GM21528 (cell line): ENCODE measurements around the gene ID3.

ENCODE experiments used
- ATAC-seq: cut with Tn5 transposase; IDR thresholded peaks from one replicate; pipeline ENCODE4 v1.9.1; 2021; ENCODE audit warnings: mild to moderate bottlenecking, moderate library complexity; ENCODE audit not compliant: unreplicated experiment, low FRiP score

The ID3 gene

GRCh38 chr1:23529146-23530086 lies 29.9 kb downstream of the ID3 start:
- no peak for ATAC-seq

GRCh38 chr1:23528250-23528978 lies 30.9 kb downstream of the ID3 start:
- peak; percentile 40 for ATAC-seq

GRCh38 chr1:23527900-23528249 lies 31.4 kb downstream of the ID3 start:
- no peak for ATAC-seq

GRCh38 chr1:23527366-23527765 lies 31.9 kb downstream of the ID3 start:
- ATAC-seq, result no peak

- no peak for ATAC-seq
Measured at GRCh38 chr1:23526329-23527041, 32.8 kb downstream of the ID3 start.

DNA sequence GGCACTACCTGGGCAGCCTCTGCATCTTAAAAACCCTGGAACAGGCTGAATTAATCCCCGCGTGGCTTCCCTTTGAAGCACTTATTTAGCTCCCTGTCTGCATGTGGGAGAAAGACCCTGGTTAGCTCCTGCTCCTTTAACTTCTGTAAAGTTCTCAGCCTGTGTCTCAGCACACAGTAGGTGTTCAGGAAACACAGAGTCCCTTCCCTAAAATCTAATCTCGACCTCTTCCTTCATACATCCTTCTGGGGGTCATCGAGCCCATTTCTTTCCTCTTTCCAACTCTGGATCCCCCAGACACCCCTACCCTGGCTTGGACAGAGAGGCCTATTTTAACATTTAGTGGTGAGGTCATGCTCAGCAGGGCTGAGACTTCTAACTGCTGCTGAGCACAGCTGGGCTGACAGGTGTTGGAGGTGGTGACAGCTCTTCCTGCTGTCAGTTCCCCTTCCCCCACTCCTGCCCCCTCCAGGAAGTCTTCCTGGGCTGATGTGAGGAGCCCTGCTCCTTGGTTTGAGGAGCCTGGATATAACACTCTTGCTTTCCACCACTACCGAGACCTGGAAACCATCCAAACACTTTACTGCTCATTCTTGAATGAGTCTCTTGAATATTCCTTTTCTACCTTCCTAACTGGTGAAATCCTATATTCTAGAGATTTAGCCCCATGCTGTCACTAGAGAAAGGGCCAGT lies 33.6 kb downstream of the ID3 start:
- no peak for ATAC-seq

GRCh38 chr1:23524716-23525401 lies 34.4 kb downstream of the ID3 start:
- no peak for ATAC-seq

DNA sequence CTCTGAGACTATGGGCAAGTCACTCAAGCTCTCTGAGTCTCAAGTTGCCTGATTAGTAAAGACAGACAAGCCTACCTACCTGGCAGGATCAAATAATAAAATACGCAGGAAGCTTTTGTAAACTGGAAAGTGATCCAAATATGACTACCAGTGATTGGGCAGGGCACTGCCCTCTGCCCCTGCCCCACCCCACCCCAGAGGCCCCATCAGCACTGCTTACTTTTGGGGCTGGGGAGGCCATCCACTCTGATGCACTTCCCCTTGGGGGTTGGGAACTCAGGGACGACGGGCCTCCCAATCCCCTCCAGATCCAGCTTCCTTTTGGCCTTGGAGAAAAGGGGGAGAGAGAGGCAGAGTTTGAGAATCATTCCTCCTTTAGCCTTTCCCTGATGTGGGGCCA lies 35.1 kb downstream of the ID3 start:
- ATAC-seq, result no peak

GRCh38 chr1:23522244-23522982 lies 36.9 kb downstream of the ID3 start:
- ATAC-seq, result no peak

DNA sequence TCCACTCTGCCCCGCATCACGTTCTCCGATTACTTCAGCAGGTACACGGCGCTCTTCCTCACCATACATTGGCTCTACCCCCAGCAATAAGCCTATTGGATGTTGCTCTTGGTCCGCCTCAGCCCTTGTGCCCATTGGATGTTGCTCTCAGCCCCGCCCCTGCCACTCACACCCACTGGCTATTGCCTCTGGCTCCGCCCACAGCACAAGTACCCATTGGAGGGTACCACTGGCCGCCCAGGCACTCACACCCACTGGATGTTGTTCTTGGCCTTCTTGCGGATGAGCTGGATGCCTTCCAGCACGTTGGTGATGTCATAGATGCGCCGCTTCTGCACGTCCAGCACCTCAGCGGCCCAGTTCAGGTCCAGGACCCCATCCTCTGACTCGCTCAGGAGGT lies 37.7 kb downstream of the ID3 start:
- no peak for ATAC-seq

GRCh38 chr1:23517581-23517980 lies 41.7 kb downstream of the ID3 start:
- no peak for ATAC-seq

DNA sequence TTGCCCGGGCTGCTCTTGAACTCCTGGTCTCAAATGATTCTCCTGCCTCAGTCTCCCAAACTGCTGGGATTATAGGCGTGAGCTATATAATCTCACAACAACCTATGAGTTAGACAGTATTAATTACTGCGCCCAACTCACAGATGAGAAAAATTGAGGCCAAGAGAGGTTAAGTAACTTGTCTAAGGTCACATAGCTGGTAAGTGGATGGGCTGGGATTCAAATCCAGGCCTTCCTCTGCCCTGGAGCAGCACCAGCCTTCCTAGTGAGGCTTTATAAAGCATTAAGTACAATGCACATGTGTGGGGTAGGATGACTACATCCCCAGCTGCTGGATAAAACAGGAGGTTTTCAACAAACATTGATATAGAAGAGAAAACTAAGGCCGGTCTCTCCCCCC lies 43.4 kb downstream of the ID3 start:
- no peak for ATAC-seq

- ATAC-seq, result no peak
Measured at GRCh38 chr1:23514111-23514679, 45.1 kb downstream of the ID3 start.

- ATAC-seq, result no peak
Measured at GRCh38 chr1:23509896-23510295, 49.4 kb downstream of the ID3 start.
